A673 (cell line): ENCODE measurements around the gene ATIC. TPM values are rescaled to one million over a fixed set of nuclear protein-coding genes. Genes with fewer than 3 reads are reported as not detected.
"Not testable (repeated sequence)": the region's sequence is repeated elsewhere in the genome, so short reads cannot be mapped to it uniquely, and the experiment has no call there.

ENCODE experiments used
- BruUV-seq: library from RNA; stranded (reverse); fragments of 400-500 nt; replicated peaks from 2 replicates; lab custom pipeline; 2021; lab: Mats Ljungman, UMichigan
- CTCF ChIA-PET: fragments of 300-600 bp; sonication (Branson Sonifier 250); formaldehyde crosslinking; loops from one replicate; lab custom pipeline; 2022; ENCODE audit warnings: antibody characterized with exemption; lab: Charles Lee
- POLR2A ChIA-PET: fragments of 300-600 bp; sonication (Branson Sonifier 250); formaldehyde crosslinking; loops from one replicate; lab custom pipeline; 2022; ENCODE audit warnings: antibody characterized with exemption; ENCODE audit not compliant: low non-redundant PET; lab: Charles Lee
- DNase-seq: peaks from one replicate; pipeline ENCODE4 v3.0.0-alpha.2; 2015; ENCODE audit warnings: low spot score
- H3K27ac ChIP-seq: fragments of 200-600 bp; sonication (generic); 2 replicates; pipeline ENCODE4 v1.5.1; 2016; ENCODE audit warnings: mixed run types, low read depth, mild to moderate bottlenecking, mixed read lengths, antibody characterized with exemption, low read length; ENCODE audit not compliant: poor library complexity, severe bottlenecking
- H3K27me3 ChIP-seq: fragments of 200-600 bp; sonication (generic); replicated peaks from 2 replicates; pipeline ENCODE4 v1.6.1; 2017; ENCODE audit warnings: mixed run types, low read depth, mild to moderate bottlenecking, mixed read lengths, antibody characterized with exemption, low read length; ENCODE audit not compliant: insufficient read depth, poor library complexity
- H3K36me3 ChIP-seq: fragments of 200-600 bp; sonication (generic); 2 replicates; pipeline ENCODE4 v1.6.1; 2016; ENCODE audit warnings: mixed run types, mild to moderate bottlenecking, mixed read lengths, antibody characterized with exemption, low read length; ENCODE audit not compliant: insufficient read depth, poor library complexity, severe bottlenecking
- H3K4me1 ChIP-seq: fragments of 200-600 bp; sonication (generic); 2 replicates; pipeline ENCODE4 v1.6.1; 2017; ENCODE audit warnings: mixed run types, mild to moderate bottlenecking, mixed read lengths, antibody characterized with exemption, low read length; ENCODE audit not compliant: insufficient read depth, poor library complexity, severe bottlenecking
- H3K4me3 ChIP-seq: fragments of 200-600 bp; sonication (generic); 2 replicates; pipeline ENCODE4 v1.5.1; 2016; ENCODE audit warnings: low read depth, mixed run types, mild to moderate bottlenecking, mixed read lengths, low read length; ENCODE audit not compliant: poor library complexity, severe bottlenecking
- H3K9me3 ChIP-seq: fragments of 200-600 bp; sonication (generic); 2 replicates; pipeline ENCODE4 v1.6.1; 2016; ENCODE audit warnings: mixed run types, low read depth, mild to moderate bottlenecking, mixed read lengths, antibody characterized with exemption, low read length; ENCODE audit not compliant: poor library complexity, severe bottlenecking
- CTCF ChIP-seq: fragments of 300-800, 200-600 bp; sonication (generic); conservative IDR thresholded peaks from 2 replicates; pipeline ENCODE4 v1.5.1; 2017; ENCODE audit warnings: low read depth, mild to moderate bottlenecking, antibody characterized with exemption, low read length, moderate library complexity, mixed read lengths
- EZH2 ChIP-seq: fragments of 200-600 bp; sonication (generic); IDR thresholded peaks from 2 replicates; pipeline ENCODE4 v1.6.1; 2017; ENCODE audit warnings: borderline replicate concordance, low read depth, mild to moderate bottlenecking, mixed read lengths, antibody characterized with exemption, low read length; ENCODE audit not compliant: poor library complexity, severe bottlenecking
- intact Hi-C: fragments of 100-400 bp; cut with micrococcal nuclease; formaldehyde crosslinking; loops from one replicate; pipeline ENCODE4 v1.10.0; 2022; ENCODE audit not compliant: unreplicated experiment
- total RNA-seq: library from RNA; stranded (reverse); gene quantifications from 2 replicates; pipeline ENCODE4 v1.2.3, GENCODE V29; 2021

The ATIC gene
- total RNA-seq, 1 experiment from 2014 or later: 328 TPM

GRCh38 chr2:215359576-215359922 is 47.7 kb downstream of the ATIC start:
- intact Hi-C loops: no loop called here
- BruUV-seq: no TSS peak
- no peak overlapping the region for H3K4me3 ChIP-seq
- ChIA-PET POLR2A (no interaction called here), CTCF (no interaction called here)
- H3K27ac ChIP-seq: no peak overlapping the region
- H3K9me3 ChIP-seq: no peaks in the 10 kb centered on the region
- DNase-seq: no peak
- H3K4me1 ChIP-seq: peaks cover 9% of the 10 kb centered on the region
- TF ChIP-seq EZH2 (no peak), CTCF (no peak)
- H3K27me3 ChIP-seq: no peaks in the 10 kb centered on the region
- peaks cover 48% of the 10 kb centered on the region for H3K36me3 ChIP-seq

GRCh38 chr2:215360059-215360458 is 48.2 kb downstream of the ATIC start:
- H3K4me1 ChIP-seq, H3K27ac ChIP-seq, BruUV-seq, POLR2A ChIA-PET, H3K4me3 ChIP-seq, CTCF ChIA-PET, H3K27me3 ChIP-seq, intact Hi-C loops, H3K9me3 ChIP-seq, DNase-seq: not testable (repeated sequence)
- peaks cover 53% of the 10 kb centered on the region for H3K36me3 ChIP-seq

- Histone ChIP-seq H3K27me3 (no peaks in the 10 kb centered on the region), H3K4me1 (peaks cover 9% of the 10 kb centered on the region), H3K27ac (no peak overlapping the region), H3K9me3 (no peaks in the 10 kb centered on the region), H3K4me3 (no peak overlapping the region), H3K36me3 (peaks cover 58% of the 10 kb centered on the region)
- BruUV-seq: no TSS peak
- intact Hi-C loops: no loop called here
- CTCF ChIA-PET: no interaction called here
- POLR2A ChIA-PET: no interaction called here
- DNase-seq: no peak
- no peak for TF ChIP-seq EZH2
- TF ChIP-seq CTCF: no peak
Observed at GRCh38 chr2:215360596-215360995, 48.7 kb downstream of the ATIC start.

GRCh38 chr2:215361211-215361875 is 49.5 kb downstream of the ATIC start:
- TSS peak; percentile 98 for BruUV-seq

More at GRCh38 chr2:215361211-215361875, 49.5 kb downstream of the ATIC start:
- peaks cover 9% of the 10 kb centered on the region for H3K4me1 ChIP-seq
- H3K9me3 ChIP-seq: no peaks in the 10 kb centered on the region
- POLR2A ChIA-PET: no interaction called here
- no peaks in the 10 kb centered on the region for H3K27me3 ChIP-seq
- peaks cover 65% of the 10 kb centered on the region for H3K36me3 ChIP-seq
- intact Hi-C loops: no loop called here
- TF ChIP-seq EZH2 (no peak), CTCF (no peak)
- H3K27ac ChIP-seq: no peak overlapping the region
- CTCF ChIA-PET: no interaction called here
- no peak overlapping the region for H3K4me3 ChIP-seq
- DNase-seq: no peak
